GM19193 (cell line): ENCODE measurements around the gene FOSL1.

Source experiments
- POLR2A ChIP-seq: IDR thresholded peaks from 4 replicates; pipeline ENCODE4 v1.6.1; 2011; ENCODE audit not compliant: insufficient read depth, insufficient read length; ENCODE audit errors: extremely low read depth

FOSL1 gene

GRCh38 chr11:65891219-65892136, 8.7 kb downstream of the FOSL1 start:
- TF ChIP-seq POLR2A: peak; percentile 53

GRCh38 chr11:65890324-65891218, 9.6 kb downstream of the FOSL1 start, which contains the start of gene CCDC85B:
TSS of gene CCDC85B (plus strand) at chr11:65890673. CDS start at chr11:65890784, 111 bp downstream.
- peak; percentile 98 for TF ChIP-seq POLR2A

DNA sequence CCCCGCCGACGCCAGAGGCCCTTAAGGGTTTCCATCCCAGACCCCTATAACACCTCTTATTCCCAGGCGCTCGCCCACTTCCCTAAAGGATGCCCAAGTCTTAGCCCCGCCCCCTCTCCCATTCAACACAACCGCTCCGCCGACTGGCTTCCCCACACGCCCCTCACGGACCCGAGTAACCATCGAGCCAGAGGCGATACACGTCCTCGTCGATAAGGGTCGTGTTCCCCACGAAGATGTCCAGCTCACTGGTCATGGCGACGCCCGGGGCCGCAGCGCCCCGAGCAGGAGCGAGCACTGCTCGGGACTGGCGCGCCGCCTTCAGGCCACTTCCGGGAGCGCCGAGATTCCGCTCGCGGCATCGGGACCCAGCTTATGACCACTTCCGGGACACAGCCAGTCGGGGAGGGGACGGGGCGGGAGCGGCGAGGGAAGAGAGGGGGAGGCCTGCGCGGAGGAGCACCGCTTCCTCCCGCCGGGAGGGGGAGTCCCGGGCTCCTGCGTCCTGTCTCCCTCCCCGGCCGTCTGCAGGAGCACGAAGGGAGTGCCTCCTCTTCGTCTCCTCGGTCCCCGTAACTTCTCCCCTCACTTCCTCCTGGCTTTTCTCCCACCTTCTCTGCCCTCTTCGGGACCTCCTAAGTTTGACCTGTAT, 11.9 kb downstream of the FOSL1 start, which contains the start of gene FIBP:
Gene FIBP (minus strand): TSS at position 309 of the 652 bp plus-strand sequence. CDS start 53 bp downstream, at position 256.
- TF ChIP-seq POLR2A: peak; percentile 94

- TF ChIP-seq POLR2A: no peak
Measured at GRCh38 chr11:65887723-65888162, 12.4 kb downstream of the FOSL1 start.

DNA sequence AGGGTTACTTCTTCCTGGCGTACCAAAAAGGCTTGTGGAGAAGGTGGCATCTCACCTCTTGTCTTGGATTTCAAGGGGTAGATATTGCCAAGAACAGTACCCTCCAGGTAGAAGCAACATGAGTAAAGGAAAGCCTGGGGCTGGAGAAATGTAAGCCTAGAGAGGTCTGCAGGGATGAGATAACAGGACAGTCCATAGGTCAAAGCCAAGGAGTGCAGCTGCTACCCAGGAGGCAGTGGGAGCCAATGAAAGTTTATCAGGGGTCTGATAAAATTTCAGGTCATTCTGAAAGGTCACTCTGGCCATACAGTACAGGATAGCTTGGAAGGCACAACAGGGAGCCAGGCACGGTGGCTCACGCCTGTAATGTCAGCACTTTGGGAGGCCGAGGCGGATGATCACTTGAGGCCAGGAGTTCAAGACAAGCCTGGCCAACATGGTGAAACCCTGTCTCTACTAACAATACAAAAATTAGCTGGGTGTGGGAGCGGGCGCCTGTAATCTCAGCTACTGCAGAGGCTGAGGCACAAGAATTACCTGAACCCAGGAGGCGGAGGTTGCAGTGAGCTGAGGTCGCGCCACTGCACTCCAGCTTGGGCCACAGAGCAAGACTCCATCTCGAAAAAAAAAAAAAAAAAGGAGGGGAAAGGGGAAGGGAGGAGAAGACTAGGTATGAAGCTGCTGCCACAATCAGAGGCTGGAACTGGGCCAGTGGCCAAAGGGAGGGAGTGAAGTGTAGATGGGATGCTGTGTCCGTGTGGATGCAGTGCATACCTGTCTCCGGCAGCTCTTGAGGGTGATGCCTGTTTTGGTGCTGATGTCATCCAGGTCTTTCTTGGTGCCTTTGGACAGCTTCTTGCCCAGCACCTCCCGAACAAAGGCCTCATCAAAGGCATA, 13.1 kb downstream of the FOSL1 start:
- TF ChIP-seq POLR2A: no peak

- no peak for TF ChIP-seq POLR2A
Measured at GRCh38 chr11:65885808-65886536, 14.2 kb downstream of the FOSL1 start.

GRCh38 chr11:65885231-65885630, 15.0 kb downstream of the FOSL1 start:
- no peak for TF ChIP-seq POLR2A

DNA sequence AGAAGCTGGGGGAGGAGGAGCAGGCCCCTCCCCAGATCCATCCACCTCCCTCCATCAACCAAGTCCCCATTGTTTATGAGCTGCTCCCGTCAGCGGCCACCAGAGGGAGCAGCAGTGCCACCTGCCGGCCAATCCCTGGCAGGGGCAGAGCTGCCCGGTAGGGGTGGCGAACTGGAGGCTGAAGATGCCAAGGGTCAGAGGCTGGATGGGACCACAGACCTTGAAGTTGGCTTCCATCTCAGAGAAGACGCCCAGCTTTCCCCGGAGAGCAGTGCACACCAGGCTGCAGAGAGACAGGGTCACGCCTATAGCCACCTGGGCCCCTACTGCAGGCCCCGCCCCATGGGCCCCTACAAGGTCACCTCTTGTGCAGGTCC, 15.5 kb downstream of the FOSL1 start:
- TF ChIP-seq POLR2A: no peak

DNA sequence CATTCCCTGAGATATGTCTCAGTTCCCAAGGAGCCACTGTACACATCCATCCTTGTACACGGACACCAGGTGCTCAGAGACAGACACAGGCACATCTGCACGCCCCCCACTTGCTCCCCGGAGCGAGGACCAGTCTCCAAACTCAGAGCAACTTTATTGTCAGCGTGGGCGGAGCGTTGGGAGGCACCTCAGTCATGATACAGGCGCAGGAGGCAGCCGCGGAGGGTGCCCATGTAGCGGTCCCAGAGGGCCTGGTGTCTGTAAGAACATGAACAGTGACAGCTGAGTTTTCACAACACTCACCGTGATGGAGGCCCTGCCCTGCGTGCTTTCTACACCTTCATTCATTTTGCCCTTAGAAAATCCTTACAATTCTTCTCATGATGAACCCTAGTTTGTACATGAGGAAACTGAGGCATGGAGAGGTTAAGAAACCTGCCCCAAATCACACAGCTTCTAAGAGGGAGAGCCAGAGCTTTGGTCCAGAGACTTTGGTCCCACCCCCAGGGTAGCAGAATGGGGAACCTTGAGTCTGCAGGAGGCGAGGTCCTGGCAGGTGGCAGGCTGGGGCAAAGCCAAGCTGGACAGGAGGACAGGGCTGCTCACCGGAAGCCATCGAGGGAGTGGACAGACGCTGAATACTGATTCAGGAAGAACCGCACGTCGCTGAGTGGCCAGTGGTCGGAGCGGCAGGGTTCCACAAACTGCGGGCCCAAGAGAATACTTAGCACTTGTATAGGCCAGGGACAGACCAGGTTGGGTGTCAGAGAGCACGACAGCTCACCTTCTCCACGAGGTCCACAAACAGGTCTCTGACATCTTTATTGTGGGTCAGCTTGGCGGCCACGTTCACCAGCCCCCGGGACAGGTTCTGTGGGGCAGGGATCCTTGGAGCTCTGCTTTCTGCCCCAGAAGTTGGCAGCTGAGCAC, 16.1 kb downstream of the FOSL1 start:
- no peak for TF ChIP-seq POLR2A

GRCh38 chr11:65883058-65883761, 17.0 kb downstream of the FOSL1 start:
- TF ChIP-seq POLR2A: no peak
